ENCODE measurements around the gene CHST5.

DNA sequence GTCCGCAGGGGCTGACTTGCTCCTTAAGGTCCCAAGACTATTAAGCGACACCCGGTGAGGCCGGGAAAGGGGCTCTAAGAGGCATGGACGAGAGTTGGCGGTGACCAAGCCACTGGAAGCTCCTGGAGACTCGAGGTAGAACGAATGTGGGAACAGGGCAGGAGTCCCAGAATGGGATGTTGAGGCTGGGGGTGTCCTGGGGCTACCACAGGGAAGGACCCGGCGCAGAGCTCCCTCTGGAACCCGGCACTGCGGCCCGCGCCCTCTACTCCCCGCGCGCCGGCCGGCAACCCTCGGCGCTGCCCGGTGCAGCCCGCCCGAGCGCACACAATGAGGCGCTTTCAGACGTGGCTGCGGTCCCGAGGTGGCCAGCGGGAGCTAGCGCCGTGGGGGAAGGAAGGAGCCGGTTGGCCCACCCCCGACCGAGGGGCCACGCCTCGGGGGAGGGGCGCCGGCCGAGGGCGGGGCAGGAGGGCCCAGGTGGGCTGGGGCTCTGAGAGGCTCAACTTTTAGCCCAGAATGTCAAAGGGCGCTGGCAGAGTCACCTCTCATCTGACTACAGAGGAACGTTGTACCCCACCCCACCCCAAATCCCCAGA lies 40.7 kb downstream of the CHST5 start, which contains the start of gene CHST6:
- TF ChIP-seq, protein P1, sequence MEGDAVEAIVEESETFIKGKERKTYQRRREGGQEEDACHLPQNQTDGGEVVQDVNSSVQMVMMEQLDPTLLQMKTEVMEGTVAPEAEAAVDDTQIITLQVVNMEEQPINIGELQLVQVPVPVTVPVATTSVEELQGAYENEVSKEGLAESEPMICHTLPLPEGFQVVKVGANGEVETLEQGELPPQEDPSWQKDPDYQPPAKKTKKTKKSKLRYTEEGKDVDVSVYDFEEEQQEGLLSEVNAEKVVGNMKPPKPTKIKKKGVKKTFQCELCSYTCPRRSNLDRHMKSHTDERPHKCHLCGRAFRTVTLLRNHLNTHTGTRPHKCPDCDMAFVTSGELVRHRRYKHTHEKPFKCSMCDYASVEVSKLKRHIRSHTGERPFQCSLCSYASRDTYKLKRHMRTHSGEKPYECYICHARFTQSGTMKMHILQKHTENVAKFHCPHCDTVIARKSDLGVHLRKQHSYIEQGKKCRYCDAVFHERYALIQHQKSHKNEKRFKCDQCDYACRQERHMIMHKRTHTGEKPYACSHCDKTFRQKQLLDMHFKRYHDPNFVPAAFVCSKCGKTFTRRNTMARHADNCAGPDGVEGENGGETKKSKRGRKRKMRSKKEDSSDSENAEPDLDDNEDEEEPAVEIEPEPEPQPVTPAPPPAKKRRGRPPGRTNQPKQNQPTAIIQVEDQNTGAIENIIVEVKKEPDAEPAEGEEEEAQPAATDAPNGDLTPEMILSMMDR (IDR thresholded peaks at IDR 0.05; ENCODE audit: extremely low read depth in 1 of 2, insufficient read depth in 1 of 2, low read depth in 1 of 2, low read length in 2 of 2) = no peak
- TF ChIP-seq POLR2A (IDR thresholded peaks at IDR 0.05; ENCODE audit: low read depth, low read length) = no peak
- TF ChIP-seq MYC (IDR thresholded peaks at IDR 0.05; ENCODE audit: low read depth, low read length) = no peak
- TF ChIP-seq, protein P2, sequence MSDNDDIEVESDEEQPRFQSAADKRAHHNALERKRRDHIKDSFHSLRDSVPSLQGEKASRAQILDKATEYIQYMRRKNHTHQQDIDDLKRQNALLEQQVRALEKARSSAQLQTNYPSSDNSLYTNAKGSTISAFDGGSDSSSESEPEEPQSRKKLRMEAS (IDR thresholded peaks at IDR 0.05; ENCODE audit: insufficient read depth, insufficient read length) = no peak
- TF ChIP-seq FOS (IDR thresholded peaks at IDR 0.05; ENCODE audit: borderline replicate concordance, insufficient read depth, low read length) = no peak
- TF ChIP-seq JUN (IDR thresholded peaks at IDR 0.05; ENCODE audit: borderline replicate concordance, insufficient read depth, insufficient read length, low read depth) = no peak
- TF ChIP-seq POLR2AphosphoS5 (IDR thresholded peaks at IDR 0.05; ENCODE audit: insufficient read depth, low read depth, low read length) = no peak
- no peak for TF ChIP-seq EZH2 (IDR thresholded peaks at IDR 0.05; ENCODE audit: borderline replicate concordance, low read depth, low read length, severe bottlenecking)
